HepG2 (cell line): ENCODE data around the gene ANKS1A. TPM values are rescaled to one million over a fixed set of nuclear protein-coding genes. Genes with fewer than 3 reads are reported as not detected.

Source experiments
- EED ChIP-seq: sonication (generic); formaldehyde crosslinking; IDR thresholded peaks from 2 replicates; pipeline ENCODE4 v1.5.0; 2020; ENCODE audit warnings: mild to moderate bottlenecking, missing genetic modification reagents
- HNRNPLL ChIP-seq: fragments of 200-400 bp; formaldehyde crosslinking; IDR thresholded peaks from 2 replicates; pipeline ENCODE4 v1.6.1; 2017; ENCODE audit warnings: mild to moderate bottlenecking, low read depth, low read length; ENCODE audit not compliant: poor library complexity, severe bottlenecking
- RARA ChIP-seq: IDR thresholded peaks from 2 replicates; pipeline ENCODE4 v1.6.1; 2016; ENCODE audit warnings: missing genetic modification reagents, missing compliant biosample characterization
- SIX1 ChIP-seq: sonication (generic); formaldehyde crosslinking; IDR thresholded peaks from 2 replicates; pipeline ENCODE4 v1.4.0; 2020; ENCODE audit warnings: missing genetic modification reagents, borderline replicate concordance
- XRCC5 ChIP-seq: fragments of 200-400 bp; formaldehyde crosslinking; optimal IDR thresholded peaks from 2 replicates; pipeline ENCODE3; 2017; ENCODE audit warnings: mild to moderate bottlenecking, low read length
- ZNF292 ChIP-seq: sonication (generic); formaldehyde crosslinking; IDR thresholded peaks from 2 replicates; pipeline ENCODE4 v1.8.1; 2022; ENCODE audit warnings: mild to moderate bottlenecking, low read depth, missing genetic modification reagents, borderline replicate concordance
- ZNF432 ChIP-seq: sonication (generic); formaldehyde crosslinking; IDR thresholded peaks from 2 replicates; pipeline ENCODE4 v1.5.0; 2020; ENCODE audit warnings: missing genetic modification reagents, mild to moderate bottlenecking, borderline replicate concordance
- ZNF496 ChIP-seq: sonication (generic); formaldehyde crosslinking; IDR thresholded peaks from 2 replicates; pipeline ENCODE4 v1.8.1; 2023; ENCODE audit warnings: mild to moderate bottlenecking, moderate library complexity, missing genetic modification reagents; ENCODE audit not compliant: insufficient replicate concordance
- ZNF598 ChIP-seq: sonication (generic); formaldehyde crosslinking; IDR thresholded peaks from 2 replicates; pipeline ENCODE4 v1.5.1; 2020; ENCODE audit warnings: mild to moderate bottlenecking, missing genetic modification reagents, borderline replicate concordance
- ZNF660 ChIP-seq: sonication (generic); formaldehyde crosslinking; IDR thresholded peaks from 2 replicates; pipeline ENCODE4 v1.5.1; 2020; ENCODE audit warnings: mild to moderate bottlenecking, low read depth, missing genetic modification reagents, borderline replicate concordance
- ZNF841 ChIP-seq: sonication (generic); formaldehyde crosslinking; IDR thresholded peaks from 2 replicates; pipeline ENCODE4 v1.8.1; 2023; ENCODE audit warnings: missing genetic modification reagents, borderline replicate concordance
- ZSCAN31 ChIP-seq: sonication (generic); formaldehyde crosslinking; IDR thresholded peaks from 2 replicates; pipeline ENCODE4 v1.5.0; 2020; ENCODE audit warnings: low read depth, mild to moderate bottlenecking, missing genetic modification reagents
- polyA plus RNA-seq, 8 experiments: library from polyadenylated mRNA; depleted of rRNA in 3 of 8; stranded (reverse) in 7 of 8; unstranded in 1 of 8; fragments of >200 nt; fragmentation: Illumina TruSeq in 4 of 8; extraction: Trizol in 4 of 8; gene quantifications; 2 replicates each; pipeline versions ENCODE4 v1.2.1 to v1.2.3, GENCODE V29; 2011 to 2016; ENCODE audit warnings: low read depth in 4 of 8, missing spikeins in 1 of 8, mixed read lengths in 1 of 8; ENCODE audit not compliant: insufficient read depth in 1 of 8
- total RNA-seq, 5 experiments: library from RNA; depleted of rRNA; stranded (reverse); fragments of >200 nt; fragmentation: Illumina TruSeq; extraction: Trizol; gene quantifications; 2 replicates each; pipeline ENCODE4 v1.2.3, GENCODE V29; 2016; ENCODE audit warnings: low read depth in 1 of 5
- TF ChIP-seq, protein P1 (sequence below): sonication (generic); formaldehyde crosslinking; IDR thresholded peaks from 2 replicates; pipeline ENCODE4 v1.5.0; 2020; ENCODE audit warnings: missing genetic modification reagents
- TF ChIP-seq, protein P2 (sequence below): sonication (generic); formaldehyde crosslinking; IDR thresholded peaks from 2 replicates; pipeline ENCODE4 v1.5.0; 2020; ENCODE audit warnings: mild to moderate bottlenecking, missing genetic modification reagents
- TF ChIP-seq, protein P3 (sequence below): sonication (generic); formaldehyde crosslinking; IDR thresholded peaks from 2 replicates; pipeline ENCODE4 v1.4.0; 2020; ENCODE audit warnings: missing genetic modification reagents, mild to moderate bottlenecking, borderline replicate concordance
- TF ChIP-seq, protein P4 (sequence below): sonication (generic); formaldehyde crosslinking; IDR thresholded peaks from 2 replicates; pipeline ENCODE4 v1.8.0; 2022; ENCODE audit warnings: mild to moderate bottlenecking, missing genetic modification reagents, moderate library complexity
- TF ChIP-seq, protein P5 (sequence below): sonication (generic); formaldehyde crosslinking; IDR thresholded peaks from 2 replicates; pipeline ENCODE4 v1.8.0; 2022; ENCODE audit warnings: missing genetic modification reagents, mild to moderate bottlenecking, moderate library complexity, borderline replicate concordance
- TF ChIP-seq, protein P6 (sequence below): sonication (generic); formaldehyde crosslinking; IDR thresholded peaks from 2 replicates; pipeline ENCODE4 v1.5.0; 2020; ENCODE audit warnings: missing genetic modification reagents

ANKS1A gene
- total and polyA plus RNA-seq, 2 of the 13 experiments (the other 11 are each of a cell fraction or from before 2014, with no cell fraction given), result 7.2 to 15.1 TPM

DNA sequence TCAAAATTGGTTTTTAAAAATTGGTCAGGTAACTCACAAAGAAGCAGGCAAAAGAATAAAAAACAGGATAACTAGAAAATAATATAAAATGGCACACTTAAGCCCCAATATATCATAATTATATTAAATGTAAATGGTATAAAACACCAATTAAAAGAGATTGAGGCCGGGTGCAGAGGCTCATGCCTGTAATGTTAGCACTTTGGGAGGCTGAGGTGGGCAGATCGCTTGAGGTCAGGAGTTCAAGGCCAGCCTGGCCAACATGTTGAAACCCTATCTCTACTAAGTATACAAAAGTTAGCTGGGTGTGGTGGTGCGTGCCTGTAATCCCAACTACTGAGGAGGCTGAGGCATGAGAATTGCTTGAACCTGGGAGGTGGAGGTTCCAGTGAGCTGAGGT, 216.0 kb downstream of the ANKS1A start (continued):
- TF ChIP-seq HNRNPLL (no peak), ZSCAN31 (no peak), SIX1 (CRISPR knock-in tag) (peak; percentile 44; the same call in 1 of the 2 replicates), ZNF598 (no peak), ZNF496 (no peak), RARA (CRISPR knock-in tag) (peak; percentile 68), ZNF660 (CRISPR knock-in tag) (no peak), XRCC5 (no peak), ZNF841 (CRISPR knock-in tag) (no peak), EED (CRISPR knock-in tag) (no peak), ZNF432 (CRISPR knock-in tag) (no peak), ZNF292 (CRISPR knock-in tag) (no peak)
- TF ChIP-seq, protein P1, sequence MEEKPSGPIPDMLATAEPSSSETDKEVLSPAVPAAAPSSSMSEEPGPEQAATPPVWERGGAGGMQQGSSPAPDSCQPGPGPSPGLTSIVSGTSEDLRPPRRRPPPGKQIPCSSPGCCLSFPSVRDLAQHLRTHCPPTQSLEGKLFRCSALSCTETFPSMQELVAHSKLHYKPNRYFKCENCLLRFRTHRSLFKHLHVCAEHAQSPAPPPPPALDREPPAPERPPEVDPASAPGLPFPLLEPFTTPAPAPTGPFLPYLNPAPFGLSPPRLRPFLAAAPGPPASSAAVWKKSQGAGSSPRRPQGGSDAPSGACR, result no peak
- TF ChIP-seq, protein P2, sequence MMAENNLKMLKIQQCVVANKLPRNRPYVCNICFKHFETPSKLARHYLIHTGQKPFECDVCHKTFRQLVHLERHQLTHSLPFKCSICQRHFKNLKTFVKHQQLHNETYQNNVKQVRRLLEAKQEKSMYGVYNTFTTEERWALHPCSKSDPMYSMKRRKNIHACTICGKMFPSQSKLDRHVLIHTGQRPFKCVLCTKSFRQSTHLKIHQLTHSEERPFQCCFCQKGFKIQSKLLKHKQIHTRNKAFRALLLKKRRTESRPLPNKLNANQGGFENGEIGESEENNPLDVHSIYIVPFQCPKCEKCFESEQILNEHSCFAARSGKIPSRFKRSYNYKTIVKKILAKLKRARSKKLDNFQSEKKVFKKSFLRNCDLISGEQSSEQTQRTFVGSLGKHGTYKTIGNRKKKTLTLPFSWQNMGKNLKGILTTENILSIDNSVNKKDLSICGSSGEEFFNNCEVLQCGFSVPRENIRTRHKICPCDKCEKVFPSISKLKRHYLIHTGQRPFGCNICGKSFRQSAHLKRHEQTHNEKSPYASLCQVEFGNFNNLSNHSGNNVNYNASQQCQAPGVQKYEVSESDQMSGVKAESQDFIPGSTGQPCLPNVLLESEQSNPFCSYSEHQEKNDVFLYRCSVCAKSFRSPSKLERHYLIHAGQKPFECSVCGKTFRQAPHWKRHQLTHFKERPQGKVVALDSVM, result peak; percentile 96
- TF ChIP-seq, protein P3, sequence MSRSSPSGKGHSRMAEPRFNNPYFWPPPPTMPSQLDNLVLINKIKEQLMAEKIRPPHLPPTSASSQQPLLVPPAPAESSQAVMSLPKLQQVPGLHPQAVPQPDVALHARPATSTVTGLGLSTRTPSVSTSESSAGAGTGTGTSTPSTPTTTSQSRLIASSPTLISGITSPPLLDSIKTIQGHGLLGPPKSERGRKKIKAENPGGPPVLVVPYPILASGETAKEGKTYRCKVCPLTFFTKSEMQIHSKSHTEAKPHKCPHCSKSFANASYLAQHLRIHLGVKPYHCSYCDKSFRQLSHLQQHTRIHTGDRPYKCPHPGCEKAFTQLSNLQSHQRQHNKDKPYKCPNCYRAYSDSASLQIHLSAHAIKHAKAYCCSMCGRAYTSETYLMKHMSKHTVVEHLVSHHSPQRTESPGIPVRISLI (CRISPR knock-in tag), result no peak
- TF ChIP-seq, protein P4, sequence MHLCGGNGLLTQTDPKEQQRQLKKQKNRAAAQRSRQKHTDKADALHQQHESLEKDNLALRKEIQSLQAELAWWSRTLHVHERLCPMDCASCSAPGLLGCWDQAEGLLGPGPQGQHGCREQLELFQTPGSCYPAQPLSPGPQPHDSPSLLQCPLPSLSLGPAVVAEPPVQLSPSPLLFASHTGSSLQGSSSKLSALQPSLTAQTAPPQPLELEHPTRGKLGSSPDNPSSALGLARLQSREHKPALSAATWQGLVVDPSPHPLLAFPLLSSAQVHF (CRISPR knock-in tag), result no peak
- TF ChIP-seq, protein P5, sequence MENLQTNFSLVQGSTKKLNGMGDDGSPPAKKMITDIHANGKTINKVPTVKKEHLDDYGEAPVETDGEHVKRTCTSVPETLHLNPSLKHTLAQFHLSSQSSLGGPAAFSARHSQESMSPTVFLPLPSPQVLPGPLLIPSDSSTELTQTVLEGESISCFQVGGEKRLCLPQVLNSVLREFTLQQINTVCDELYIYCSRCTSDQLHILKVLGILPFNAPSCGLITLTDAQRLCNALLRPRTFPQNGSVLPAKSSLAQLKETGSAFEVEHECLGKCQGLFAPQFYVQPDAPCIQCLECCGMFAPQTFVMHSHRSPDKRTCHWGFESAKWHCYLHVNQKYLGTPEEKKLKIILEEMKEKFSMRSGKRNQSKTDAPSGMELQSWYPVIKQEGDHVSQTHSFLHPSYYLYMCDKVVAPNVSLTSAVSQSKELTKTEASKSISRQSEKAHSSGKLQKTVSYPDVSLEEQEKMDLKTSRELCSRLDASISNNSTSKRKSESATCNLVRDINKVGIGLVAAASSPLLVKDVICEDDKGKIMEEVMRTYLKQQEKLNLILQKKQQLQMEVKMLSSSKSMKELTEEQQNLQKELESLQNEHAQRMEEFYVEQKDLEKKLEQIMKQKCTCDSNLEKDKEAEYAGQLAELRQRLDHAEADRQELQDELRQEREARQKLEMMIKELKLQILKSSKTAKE (CRISPR knock-in tag), result no peak
- TF ChIP-seq, protein P6, sequence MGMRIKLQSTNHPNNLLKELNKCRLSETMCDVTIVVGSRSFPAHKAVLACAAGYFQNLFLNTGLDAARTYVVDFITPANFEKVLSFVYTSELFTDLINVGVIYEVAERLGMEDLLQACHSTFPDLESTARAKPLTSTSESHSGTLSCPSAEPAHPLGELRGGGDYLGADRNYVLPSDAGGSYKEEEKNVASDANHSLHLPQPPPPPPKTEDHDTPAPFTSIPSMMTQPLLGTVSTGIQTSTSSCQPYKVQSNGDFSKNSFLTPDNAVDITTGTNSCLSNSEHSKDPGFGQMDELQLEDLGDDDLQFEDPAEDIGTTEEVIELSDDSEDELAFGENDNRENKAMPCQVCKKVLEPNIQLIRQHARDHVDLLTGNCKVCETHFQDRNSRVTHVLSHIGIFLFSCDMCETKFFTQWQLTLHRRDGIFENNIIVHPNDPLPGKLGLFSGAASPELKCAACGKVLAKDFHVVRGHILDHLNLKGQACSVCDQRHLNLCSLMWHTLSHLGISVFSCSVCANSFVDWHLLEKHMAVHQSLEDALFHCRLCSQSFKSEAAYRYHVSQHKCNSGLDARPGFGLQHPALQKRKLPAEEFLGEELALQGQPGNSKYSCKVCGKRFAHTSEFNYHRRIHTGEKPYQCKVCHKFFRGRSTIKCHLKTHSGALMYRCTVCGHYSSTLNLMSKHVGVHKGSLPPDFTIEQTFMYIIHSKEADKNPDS (CRISPR knock-in tag), result 0 out of 2 replicates have a peak, but pooled peaks have one; percentile 53
